HG03460 (cell line): ENCODE data around the gene CENPC.
A peak's percentile ranks its signal among the peaks of the same experiment; 100 is the strongest.
"Not testable (repeated sequence)": the region's sequence is repeated elsewhere in the genome, so short reads cannot be mapped to it uniquely, and the experiment has no call there.

Source experiments
- ATAC-seq: cut with Tn5 transposase; IDR thresholded peaks from one replicate; pipeline ENCODE4 v1.9.1; 2021; ENCODE audit not compliant: unreplicated experiment

The CENPC gene

GRCh38 chr4:67550857-67551256, 5.6 kb upstream of the CENPC start:
- no peak for ATAC-seq

DNA sequence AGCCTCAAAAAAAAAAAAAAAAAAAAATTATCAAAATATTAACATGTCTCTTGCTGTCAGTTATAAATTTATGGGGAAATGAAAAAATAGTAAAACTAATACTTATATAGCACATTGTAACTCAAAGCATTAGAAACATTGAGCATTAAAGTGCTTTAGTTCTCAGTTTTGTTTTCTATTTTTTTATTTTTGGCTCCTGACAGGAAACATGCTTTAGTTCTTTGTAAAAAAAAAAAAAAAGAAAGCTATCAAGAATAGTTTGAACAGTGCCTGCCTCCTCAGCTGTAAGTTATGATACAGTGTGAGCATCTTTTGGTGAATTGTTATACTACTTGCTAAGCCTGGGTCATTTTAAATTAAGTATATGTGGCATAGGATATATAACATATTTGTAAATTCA, 5.1 kb upstream of the CENPC start:
- ATAC-seq: no peak

- peak; percentile 28 for ATAC-seq
Observed at GRCh38 chr4:67549123-67549522, 3.8 kb upstream of the CENPC start.

GRCh38 chr4:67546971-67547370, 1.7 kb upstream of the CENPC start:
- no peak for ATAC-seq

DNA sequence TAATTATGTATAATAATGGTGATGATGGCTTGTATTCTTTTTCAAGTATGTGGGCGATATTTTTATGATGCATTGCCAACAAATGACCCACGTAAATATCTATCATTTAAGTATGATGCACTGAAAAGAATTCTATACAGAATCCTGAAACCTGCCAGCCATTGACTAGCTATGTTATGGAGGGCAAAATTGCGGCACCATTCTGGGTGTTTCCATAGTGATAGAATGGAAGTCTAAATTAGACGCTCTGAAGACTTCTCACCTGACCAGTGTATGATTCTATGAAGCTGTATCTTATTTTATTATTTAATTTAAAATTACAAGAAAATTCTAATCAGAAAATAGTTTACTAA, 677 bp upstream of the CENPC start:
- no peak for ATAC-seq

GRCh38 chr4:67542076-67542475, 3.2 kb downstream of the CENPC start:
- no peak for ATAC-seq

GRCh38 chr4:67539830-67540229, 5.5 kb downstream of the CENPC start:
- no peak for ATAC-seq

- no peak for ATAC-seq
Observed at GRCh38 chr4:67535280-67535840, 9.9 kb downstream of the CENPC start.

DNA sequence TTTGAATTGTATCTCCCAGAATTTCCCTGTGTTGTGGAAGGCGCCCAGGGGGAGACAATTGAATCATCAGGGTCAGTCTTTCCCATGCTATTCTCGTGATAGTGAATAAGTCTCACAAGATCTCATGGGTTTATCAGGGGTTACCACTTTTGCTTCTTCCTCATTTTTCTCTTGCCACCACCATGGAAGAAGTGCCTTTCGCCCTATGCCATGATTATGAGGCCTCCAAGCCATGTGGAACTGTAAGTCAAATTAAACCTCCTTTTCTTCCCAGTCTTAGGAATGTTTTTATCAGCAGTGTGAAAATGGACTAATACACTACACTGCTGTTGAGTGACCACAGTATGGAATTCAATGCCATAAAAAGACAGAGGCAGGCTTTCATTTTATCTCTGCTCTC, 12.2 kb downstream of the CENPC start:
- no peak for ATAC-seq

DNA sequence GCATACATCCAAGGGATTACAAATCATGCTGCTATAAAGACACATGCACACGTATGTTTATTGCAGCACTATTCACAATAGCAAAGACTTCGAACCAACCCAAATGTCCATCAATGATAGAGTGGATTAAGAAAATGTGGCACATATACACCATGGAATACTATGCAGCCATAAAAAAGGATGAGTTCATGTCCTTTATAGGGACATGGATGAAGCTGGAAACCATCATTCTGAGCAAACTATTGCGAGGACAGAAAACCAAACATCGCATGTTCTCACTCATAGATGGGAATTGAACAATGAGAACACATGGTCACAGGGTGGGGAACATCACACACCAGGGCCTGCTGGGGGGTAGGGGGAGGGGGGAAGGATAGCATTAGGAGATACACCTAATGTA, 12.9 kb downstream of the CENPC start:
- not testable (repeated sequence) for ATAC-seq

DNA sequence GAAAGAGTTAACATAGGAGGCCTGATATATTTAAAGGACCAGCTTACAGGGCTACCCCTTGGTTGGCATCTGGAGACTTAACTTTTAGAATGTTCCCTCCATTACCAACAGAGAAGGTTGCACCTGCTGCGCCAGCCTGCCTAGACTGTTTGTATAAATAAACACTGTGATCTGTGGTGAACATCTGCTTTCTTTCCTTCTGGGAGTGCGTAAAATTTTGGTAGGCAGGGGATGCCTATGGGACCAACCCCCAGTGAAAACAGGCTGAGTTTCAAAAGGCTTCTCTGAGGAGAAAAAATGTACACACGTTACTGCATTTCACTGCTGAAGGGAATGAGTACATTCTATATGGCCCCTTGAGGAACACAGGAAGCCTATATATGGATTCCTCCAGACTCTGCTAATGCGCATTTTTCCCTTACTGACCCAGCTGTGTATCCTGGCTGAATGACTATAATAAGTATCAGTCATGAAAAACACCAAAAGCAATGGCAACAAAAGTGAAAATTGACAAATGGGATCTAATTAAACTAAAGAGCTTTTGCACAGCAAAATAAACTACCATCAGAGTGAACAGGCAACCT, 13.8 kb downstream of the CENPC start:
- ATAC-seq: no peak

DNA sequence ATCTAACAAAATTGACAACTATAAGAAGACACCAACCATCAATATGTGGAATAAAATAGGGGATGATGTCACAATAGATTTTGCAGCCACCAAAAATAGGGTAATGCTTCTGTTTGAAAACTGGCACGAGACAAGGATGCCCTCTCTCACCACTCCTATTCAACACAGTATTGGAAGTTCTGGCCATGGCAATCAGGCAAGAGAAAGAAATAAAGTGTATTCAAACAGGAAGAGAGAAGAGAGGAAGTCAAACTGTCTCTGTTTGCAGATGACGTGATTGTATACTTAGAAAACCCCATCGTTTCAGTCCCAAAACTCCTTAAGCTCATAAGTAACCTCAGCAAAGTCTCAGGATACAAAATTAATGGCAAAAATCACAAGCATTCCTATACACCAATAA, 21.2 kb downstream of the CENPC start:
- not testable (repeated sequence) for ATAC-seq

GRCh38 chr4:67522851-67523671, 22.2 kb downstream of the CENPC start:
- no peak for ATAC-seq

DNA sequence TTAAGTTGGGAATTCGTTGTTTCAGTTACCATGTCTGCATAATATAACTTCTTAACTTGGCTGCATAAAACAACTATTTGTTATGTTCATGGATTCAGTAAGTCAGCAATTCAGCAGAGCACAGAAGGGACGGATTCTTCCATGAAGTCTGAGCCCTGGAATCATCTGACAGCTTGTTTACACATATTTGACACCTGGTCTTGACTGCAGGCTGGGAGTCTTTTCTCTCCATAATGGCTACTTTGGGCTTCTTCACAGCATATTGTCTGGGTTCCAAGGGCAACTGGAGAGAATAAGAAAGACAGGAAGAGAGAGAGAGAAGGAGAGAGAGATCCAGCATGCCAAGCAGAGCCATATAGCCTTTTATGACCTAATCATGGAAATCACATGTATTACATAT, 23.1 kb downstream of the CENPC start:
- no peak for ATAC-seq

GRCh38 chr4:67521506-67521905, 23.8 kb downstream of the CENPC start:
- peak; percentile 83 for ATAC-seq

GRCh38 chr4:67520141-67520540, 25.2 kb downstream of the CENPC start:
- ATAC-seq: no peak

GRCh38 chr4:67512501-67512900, 32.8 kb downstream of the CENPC start:
- no peak for ATAC-seq

GRCh38 chr4:67500373-67500772, 44.9 kb downstream of the CENPC start:
- no peak for ATAC-seq

DNA sequence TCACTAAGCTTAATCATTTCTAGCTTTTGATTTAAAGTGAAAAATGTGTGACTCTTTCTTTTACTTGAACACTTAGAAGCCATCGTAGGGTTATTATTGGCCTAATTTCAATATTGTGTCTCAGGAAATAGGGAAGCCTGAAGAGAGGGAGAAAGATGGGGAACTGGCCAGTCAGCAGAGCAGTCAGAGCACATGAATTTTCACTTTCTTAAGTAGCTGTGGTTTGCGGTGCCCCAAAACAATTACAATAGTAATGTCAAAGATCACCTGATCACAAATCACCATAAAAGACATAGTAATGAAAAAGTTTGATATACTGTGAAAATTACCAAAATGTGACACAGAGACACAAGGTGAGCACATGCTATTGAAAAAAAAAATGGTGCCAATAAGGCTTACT, 45.5 kb downstream of the CENPC start:
- ATAC-seq: peak; percentile 71

GRCh38 chr4:67483868-67484602, 61.3 kb downstream of the CENPC start:
- ATAC-seq: no peak

DNA sequence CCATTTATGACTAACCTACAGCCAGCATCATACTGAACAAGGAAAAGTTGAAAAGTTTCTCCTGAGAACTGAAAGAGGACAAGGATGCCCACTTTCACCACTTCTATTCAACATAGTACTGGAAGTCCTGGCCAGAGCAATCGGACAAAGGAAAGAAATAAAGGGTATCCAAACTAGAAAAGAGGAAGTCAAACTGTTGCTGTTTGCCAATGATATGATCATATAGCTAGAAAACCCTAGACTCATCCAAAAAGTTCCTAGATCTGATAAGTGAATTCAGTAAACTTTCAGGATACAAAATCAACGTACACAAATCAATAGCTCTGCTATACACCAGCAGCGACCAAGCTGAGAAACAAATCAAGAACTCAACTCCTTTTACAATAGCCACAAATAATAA, 64.5 kb downstream of the CENPC start:
- no peak for ATAC-seq

DNA sequence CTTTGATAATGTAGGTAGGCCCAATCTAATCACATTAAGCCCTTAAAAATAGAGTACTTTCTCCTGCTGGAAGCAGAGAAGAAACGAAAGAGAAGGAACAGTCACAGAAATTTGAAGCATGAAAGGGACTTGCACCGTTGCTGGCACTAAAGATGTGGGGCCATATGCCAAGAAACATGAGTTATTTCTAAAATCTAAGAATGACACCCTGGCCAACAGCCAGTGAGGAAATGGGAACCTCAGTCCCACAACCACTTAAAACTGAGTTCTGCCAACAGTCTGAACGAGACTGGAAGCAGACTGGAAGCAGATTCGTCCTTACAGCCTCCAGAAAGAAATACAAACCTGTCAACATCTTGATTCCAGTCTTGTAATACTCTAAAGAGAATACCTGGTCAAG, 70.1 kb downstream of the CENPC start:
- ATAC-seq: no peak
